Endothelial cell of umbilical vein (primary cell): ENCODE data around the gene PERM1.

Source experiments
- CTCF ChIP-seq, 2 donors: IDR thresholded peaks; 1 replicate in 1 of 2; 2 replicates in 1 of 2; pipeline ENCODE4 v1.5.1; 2011; ENCODE audit warnings: low read length in 2 of 2, mild to moderate bottlenecking in 2 of 2, moderate library complexity in 2 of 2, control low read depth in 1 of 2, inconsistent platforms in 1 of 2, low read depth in 1 of 2; ENCODE audit not compliant: insufficient read depth in 1 of 2; ENCODE audit errors: extremely low read depth in 1 of 2
- EZH2 ChIP-seq: IDR thresholded peaks from 2 replicates; pipeline ENCODE4 v1.6.1; 2012; ENCODE audit warnings: borderline replicate concordance, low read depth, mild to moderate bottlenecking, moderate library complexity, low read length, inconsistent platforms; ENCODE audit not compliant: severe bottlenecking
- FOS ChIP-seq: IDR thresholded peaks from 2 replicates; pipeline ENCODE4 v1.6.1; 2011; ENCODE audit warnings: mild to moderate bottlenecking, low read length, moderate library complexity, borderline replicate concordance; ENCODE audit not compliant: insufficient read depth
- JUN ChIP-seq: IDR thresholded peaks from 2 replicates; pipeline ENCODE4 v1.6.1; 2011; ENCODE audit warnings: borderline replicate concordance, low read depth; ENCODE audit not compliant: insufficient read length, insufficient read depth
- POLR2AphosphoS5 ChIP-seq: IDR thresholded peaks from 2 replicates; pipeline ENCODE4 v1.6.1; 2012; ENCODE audit warnings: low read depth, mild to moderate bottlenecking, control low read depth, low read length, moderate library complexity; ENCODE audit not compliant: insufficient read depth

- TF ChIP-seq CTCF (IDR thresholded peaks at IDR 0.05; ENCODE audit: extremely low read depth in 1 of 2, insufficient read depth in 1 of 2, low read depth in 1 of 2, low read length in 2 of 2) = no peak
- no peak for TF ChIP-seq FOS
- no peak for TF ChIP-seq EZH2
- no peak for TF ChIP-seq POLR2AphosphoS5
- no peak for TF ChIP-seq JUN
These were observed 17.0 kb downstream of the PERM1 start for GRCh38 chr1:964691-965525.
